ENCODE data around the gene FAM222A.

FAM222A gene

DNA sequence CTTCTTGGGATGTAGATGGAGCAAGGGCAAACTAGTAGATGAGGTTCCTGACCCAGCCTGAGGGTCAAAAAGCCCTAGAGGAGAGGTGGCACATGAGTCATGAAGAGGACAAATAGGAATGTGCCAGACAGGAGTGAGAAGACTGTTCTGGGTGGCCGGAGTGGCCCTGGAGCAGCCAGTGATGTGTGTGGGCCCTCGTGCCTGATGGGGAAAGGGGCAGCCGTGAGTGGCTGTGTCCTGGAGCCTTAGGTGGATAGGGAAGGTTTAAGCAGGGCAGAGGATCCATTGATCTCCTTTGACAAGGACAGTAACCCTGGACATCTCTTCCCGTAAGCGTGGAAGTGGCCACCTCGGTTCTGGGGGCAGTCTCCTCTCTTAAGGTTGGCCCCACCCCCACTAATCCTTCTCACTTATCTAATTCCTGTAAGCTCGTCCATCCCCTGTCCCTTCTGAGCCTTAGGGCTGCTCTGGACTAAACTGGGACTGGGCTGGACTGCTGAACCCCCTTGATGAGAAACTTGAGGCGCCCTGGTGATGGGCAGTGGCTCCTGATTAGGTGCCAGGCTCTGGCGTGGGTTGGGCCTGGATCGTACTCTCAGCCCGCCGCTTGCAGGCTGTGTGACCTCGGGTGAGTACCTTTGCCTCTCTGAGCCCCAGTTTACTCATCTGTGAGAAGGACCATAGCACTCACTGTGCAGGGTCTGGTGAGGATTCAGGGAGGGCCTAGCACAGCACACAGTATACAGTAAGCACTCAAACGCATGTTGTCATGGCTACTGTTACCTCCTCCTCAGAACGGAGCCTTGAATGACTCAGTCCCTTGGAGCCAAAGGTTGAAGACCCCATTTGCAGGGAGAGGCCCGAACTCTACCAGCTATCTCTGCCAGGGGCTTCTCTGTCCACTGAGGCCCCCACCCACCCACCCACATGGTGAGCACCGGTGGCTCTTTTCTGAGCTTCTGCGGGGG, 4.0 kb downstream of the FAM222A start:
- no peak overlapping the region for H3K4ac ChIP-seq (ENCODE audit: low read length)
- H3K14ac ChIP-seq (ENCODE audit: low read length): no peak overlapping the region
- no peak overlapping the region for H2AFZ ChIP-seq (ENCODE audit: low read length)
- H2BK12ac ChIP-seq (ENCODE audit: low read length): no peak overlapping the region
- no peaks in the 10 kb centered on the region for H3K9me3 ChIP-seq (replicated peaks in 1 of 2; ENCODE audit: control insufficient read depth in 2 of 2, insufficient read depth in 1 of 2, low read depth in 1 of 2, low read length in 2 of 2)
- no peak overlapping the region for H3K4me3 ChIP-seq (ENCODE audit: low read length in 2 of 2)
- H2BK15ac ChIP-seq (ENCODE audit: low read length): peak overlapping the region; percentile 2
- peaks cover 0 to 57% (median 4%) of the 10 kb centered on the region in 3 experiments for H3K27me3 ChIP-seq (ENCODE audit: control insufficient read depth in 3 of 3, insufficient read depth in 3 of 3, low read depth in 1 of 3, low read length in 3 of 3)
- peak overlapping the region; percentile 84 for H3K18ac ChIP-seq (ENCODE audit: low read length)
- peaks cover 10% of the 10 kb centered on the region for H3K79me1 ChIP-seq (ENCODE audit: low read depth, low read length)
- peak overlapping the region; percentile 68 for H3K27ac ChIP-seq (replicated peaks; ENCODE audit: low read length)
- peak overlapping the region; percentile 28 for H3K4me2 ChIP-seq (ENCODE audit: insufficient read depth, low read length, poor library complexity, severe bottlenecking)
- H4K91ac ChIP-seq (ENCODE audit: low read depth, low read length, poor library complexity): no peak overlapping the region
- no peak for DNase-seq (ENCODE audit: low spot score)
- H2BK120ac ChIP-seq (ENCODE audit: low read depth, low read length): no peak overlapping the region
- peaks cover 46 to 63% of the 10 kb centered on the region in 2 donors for H3K4me1 ChIP-seq (ENCODE audit: control insufficient read depth in 2 of 2, insufficient read depth in 1 of 2, low read depth in 1 of 2, low read length in 2 of 2)
- H2AK5ac ChIP-seq (ENCODE audit: low read depth, low read length): peak overlapping the region; percentile 12
- H3K36me3 ChIP-seq (replicated peaks in 1 of 2; ENCODE audit: control insufficient read depth in 2 of 2, insufficient read depth in 2 of 2, low read length in 2 of 2): no peaks in the 10 kb centered on the region
- WGBS, 2 donors (ENCODE audit: extremely low coverage in 2 of 2, insufficient read length in 2 of 2, insufficient replicate concordance in 1 of 2): no CpG with 5 or more reads among the region's 18 CpGs
- H3K9ac ChIP-seq (ENCODE audit: low read depth, low read length, poor library complexity): peak overlapping the region; percentile 38
- peak overlapping the region; percentile 1 for H2BK5ac ChIP-seq (ENCODE audit: low read length)
- H3K23ac ChIP-seq (ENCODE audit: low read depth, low read length, poor library complexity): no peak overlapping the region
- no peak overlapping the region for H4K8ac ChIP-seq (ENCODE audit: low read depth, low read length)

DNA sequence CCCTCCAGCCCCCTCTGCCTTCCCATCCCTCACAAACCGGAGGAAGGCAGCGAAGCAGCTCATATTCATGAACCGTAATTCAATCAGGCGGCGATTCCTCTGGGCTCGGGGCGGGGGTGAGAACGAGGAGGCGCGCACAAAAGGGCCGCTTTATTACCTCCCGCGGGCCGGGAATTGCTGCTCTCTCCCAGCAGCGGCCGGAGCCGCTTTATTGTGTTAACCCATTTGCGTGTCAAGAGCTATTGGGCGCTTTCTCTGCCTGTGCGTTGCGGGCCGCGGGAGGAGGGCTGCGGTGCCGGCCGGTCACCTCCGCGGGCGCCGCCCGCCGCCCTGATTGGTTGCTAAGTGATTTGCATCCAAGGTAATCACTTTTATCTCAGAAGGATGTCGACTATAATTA, 4.8 kb downstream of the FAM222A start:
- Histone ChIP-seq H2BK5ac (ENCODE audit: low read length) (peak overlapping the region; percentile 1), H2BK15ac (ENCODE audit: low read length) (no peak overlapping the region), H3K27ac (replicated peaks; ENCODE audit: low read length) (peak overlapping the region; percentile 68), H2AFZ (ENCODE audit: low read length) (peak overlapping the region; percentile 44), H4K91ac (ENCODE audit: low read depth, low read length, poor library complexity) (no peak overlapping the region), H3K9ac (ENCODE audit: low read depth, low read length, poor library complexity) (no peak overlapping the region), H3K27me3 (ENCODE audit: control insufficient read depth in 3 of 3, insufficient read depth in 3 of 3, low read depth in 1 of 3, low read length in 3 of 3) (peaks cover 0 to 61% (median 2%) of the 10 kb centered on the region in 3 experiments), H4K8ac (ENCODE audit: low read depth, low read length) (no peak overlapping the region), H3K14ac (ENCODE audit: low read length) (no peak overlapping the region), H3K23ac (ENCODE audit: low read depth, low read length, poor library complexity) (no peak overlapping the region), H3K36me3 (replicated peaks in 1 of 2; ENCODE audit: control insufficient read depth in 2 of 2, insufficient read depth in 2 of 2, low read length in 2 of 2) (no peaks in the 10 kb centered on the region), H3K4me1 (ENCODE audit: control insufficient read depth in 2 of 2, insufficient read depth in 1 of 2, low read depth in 1 of 2, low read length in 2 of 2) (peaks cover 46 to 67% of the 10 kb centered on the region in 2 donors), H3K18ac (ENCODE audit: low read length) (peak overlapping the region; percentile 77), H3K4me3 (ENCODE audit: low read length in 2 of 2) (no peak overlapping the region), H3K4ac (ENCODE audit: low read length) (no peak overlapping the region), H3K79me1 (ENCODE audit: low read depth, low read length) (peaks cover 10% of the 10 kb centered on the region), H3K4me2 (ENCODE audit: insufficient read depth, low read length, poor library complexity, severe bottlenecking) (peak overlapping the region; percentile 28), H2AK5ac (ENCODE audit: low read depth, low read length) (peak overlapping the region; percentile 12), H3K9me3 (replicated peaks in 1 of 2; ENCODE audit: control insufficient read depth in 2 of 2, insufficient read depth in 1 of 2, low read depth in 1 of 2, low read length in 2 of 2) (no peaks in the 10 kb centered on the region), H2BK120ac (ENCODE audit: low read depth, low read length) (peak overlapping the region; percentile 88), H2BK12ac (ENCODE audit: low read length) (no peak overlapping the region)
- no CpG with 5 or more reads among the region's 33 CpGs for WGBS, 2 donors (ENCODE audit: extremely low coverage in 2 of 2, insufficient read length in 2 of 2, insufficient replicate concordance in 1 of 2)
- peak; percentile 80 for DNase-seq (ENCODE audit: low spot score)

DNA sequence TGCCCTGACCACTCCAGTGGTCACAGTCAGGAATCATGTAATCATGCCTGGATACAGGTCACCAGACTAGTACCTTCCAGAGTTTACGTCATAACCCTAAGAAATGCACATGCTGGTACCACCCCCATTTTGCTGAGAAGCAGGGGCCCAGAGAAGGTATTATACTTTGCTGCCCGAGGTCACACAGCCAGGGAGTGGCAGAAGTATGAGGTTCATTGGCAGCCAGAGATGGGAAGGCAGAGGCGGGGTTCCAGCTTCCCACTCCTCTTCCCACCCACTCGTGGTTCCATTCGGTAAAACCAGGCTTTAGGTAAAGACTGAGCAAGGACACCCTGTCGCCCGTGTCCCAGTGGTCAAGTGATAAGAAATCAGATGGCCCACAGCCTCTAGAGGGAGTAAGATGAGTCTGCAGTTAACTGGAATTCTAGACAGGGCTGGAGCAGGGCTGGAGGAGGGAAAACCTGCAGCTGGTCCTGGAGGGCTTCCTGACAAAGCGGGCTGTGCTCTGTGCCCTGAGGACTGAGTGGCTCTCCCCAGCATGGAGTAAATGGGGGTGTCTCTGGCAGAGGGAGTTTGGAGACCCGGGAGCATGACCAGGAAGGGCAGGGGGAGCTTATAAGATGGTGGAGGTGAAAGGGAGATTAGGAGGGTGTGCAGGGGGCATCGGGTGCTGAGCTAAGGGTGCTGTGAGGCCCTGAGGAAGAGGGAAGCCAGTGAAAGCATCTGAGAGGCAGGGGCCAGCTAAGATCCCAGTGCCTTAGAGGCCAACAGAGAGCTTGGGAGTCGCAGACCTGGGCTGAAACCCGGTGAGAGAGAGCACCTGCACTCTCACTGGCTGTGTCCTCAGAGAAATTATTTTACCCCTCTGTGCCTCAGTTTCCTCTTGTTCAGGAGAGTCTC, 5.7 kb downstream of the FAM222A start:
- Histone ChIP-seq H3K27ac (replicated peaks; ENCODE audit: low read length) (peak overlapping the region; percentile 84), H3K4me3 (ENCODE audit: low read length in 2 of 2) (no peak overlapping the region), H3K27me3 (ENCODE audit: control insufficient read depth in 3 of 3, insufficient read depth in 3 of 3, low read depth in 1 of 3, low read length in 3 of 3) (peaks cover 0 to 70% (median 2%) of the 10 kb centered on the region in 3 experiments)

More for the DNA sequence above, 5.7 kb downstream of the FAM222A start:
- peak overlapping the region; percentile 80 for H4K91ac ChIP-seq (ENCODE audit: low read depth, low read length, poor library complexity)
- peak overlapping the region; percentile 95 for H3K18ac ChIP-seq (ENCODE audit: low read length)
- peak overlapping the region; percentile 99 for H2BK5ac ChIP-seq (ENCODE audit: low read length)
- H3K4me1 ChIP-seq (ENCODE audit: control insufficient read depth in 2 of 2, insufficient read depth in 1 of 2, low read depth in 1 of 2, low read length in 2 of 2): peaks cover 46 to 71% of the 10 kb centered on the region in 2 donors
- H3K4ac ChIP-seq (ENCODE audit: low read length): peak overlapping the region; percentile 70
- H3K14ac ChIP-seq (ENCODE audit: low read length): peak overlapping the region; percentile 91
- peak overlapping the region; percentile 48 for H3K23ac ChIP-seq (ENCODE audit: low read depth, low read length, poor library complexity)
- H4K8ac ChIP-seq (ENCODE audit: low read depth, low read length): no peak overlapping the region
- no CpG with 5 or more reads among the region's 12 CpGs for WGBS, 2 donors (ENCODE audit: extremely low coverage in 2 of 2, insufficient read length in 2 of 2, insufficient replicate concordance in 1 of 2)
- DNase-seq (ENCODE audit: low spot score): no peak
- no peak overlapping the region for H2AFZ ChIP-seq (ENCODE audit: low read length)
- no peak overlapping the region for H3K9ac ChIP-seq (ENCODE audit: low read depth, low read length, poor library complexity)
- H3K79me1 ChIP-seq (ENCODE audit: low read depth, low read length): peaks cover 12% of the 10 kb centered on the region
- no peaks in the 10 kb centered on the region for H3K9me3 ChIP-seq (replicated peaks in 1 of 2; ENCODE audit: control insufficient read depth in 2 of 2, insufficient read depth in 1 of 2, low read depth in 1 of 2, low read length in 2 of 2)
- peak overlapping the region; percentile 88 for H2BK120ac ChIP-seq (ENCODE audit: low read depth, low read length)
- H2BK12ac ChIP-seq (ENCODE audit: low read length): peak overlapping the region; percentile 92
- peak overlapping the region; percentile 20 for H2AK5ac ChIP-seq (ENCODE audit: low read depth, low read length)
- H2BK15ac ChIP-seq (ENCODE audit: low read length): peak overlapping the region; percentile 64
- no peaks in the 10 kb centered on the region for H3K36me3 ChIP-seq (replicated peaks in 1 of 2; ENCODE audit: control insufficient read depth in 2 of 2, insufficient read depth in 2 of 2, low read length in 2 of 2)
- peak overlapping the region; percentile 51 for H3K4me2 ChIP-seq (ENCODE audit: insufficient read depth, low read length, poor library complexity, severe bottlenecking)
